Parathyroid adenoma (tissue), 2 donors: Measurements from ENCODE around the gene ACSL5.

ENCODE experiments used
- H2AFZ ChIP-seq: fragments of 300-600 bp; sonication (generic); one replicate; pipeline ENCODE4 v1.7.0; 2017; ENCODE audit warnings: antibody characterized with exemption, mild to moderate bottlenecking
- H3K27ac ChIP-seq: fragments of 300-600 bp; sonication (generic); one replicate; pipeline ENCODE4 v1.7.0; 2017
- H3K27me3 ChIP-seq: fragments of 300-600 bp; sonication (generic); one replicate; pipeline ENCODE4 v1.7.0; 2017; ENCODE audit warnings: low read length; ENCODE audit not compliant: control insufficient read depth, insufficient read depth
- H3K36me3 ChIP-seq: fragments of 300-600 bp; sonication (generic); one replicate; pipeline ENCODE4 v1.7.0; 2017; ENCODE audit warnings: low read length; ENCODE audit not compliant: control insufficient read depth, insufficient read depth
- H3K4me1 ChIP-seq: fragments of 300-600 bp; sonication (generic); one replicate; pipeline ENCODE4 v1.7.0; 2017; ENCODE audit warnings: control low read depth
- H3K4me2 ChIP-seq: fragments of 300-600 bp; sonication (generic); one replicate; pipeline ENCODE4 v1.7.0; 2017; ENCODE audit warnings: low read length
- H3K4me3 ChIP-seq: fragments of 300-600 bp; sonication (generic); one replicate; pipeline ENCODE4 v1.7.0; 2017; ENCODE audit warnings: low read depth, low read length
- H3K79me2 ChIP-seq: fragments of 300-600 bp; sonication (generic); one replicate; pipeline ENCODE4 v1.7.0; 2017; ENCODE audit warnings: control low read depth
- H3K9ac ChIP-seq: fragments of 300-600 bp; sonication (generic); one replicate; pipeline ENCODE4 v1.7.0; 2017; ENCODE audit warnings: mild to moderate bottlenecking
- H3K9me3 ChIP-seq: fragments of 300-600 bp; sonication (generic); one replicate; pipeline ENCODE4 v1.7.0; 2017; ENCODE audit warnings: low read length; ENCODE audit not compliant: control insufficient read depth
- TF ChIP-seq, protein P1 (sequence below): fragments of 300-600 bp; sonication (generic); IDR thresholded peaks from one replicate; pipeline ENCODE4 v1.7.0; 2017; ENCODE audit warnings: antibody characterized with exemption, mild to moderate bottlenecking
- donor health status: primary hyperparathyroidism.

Gene ACSL5

DNA sequence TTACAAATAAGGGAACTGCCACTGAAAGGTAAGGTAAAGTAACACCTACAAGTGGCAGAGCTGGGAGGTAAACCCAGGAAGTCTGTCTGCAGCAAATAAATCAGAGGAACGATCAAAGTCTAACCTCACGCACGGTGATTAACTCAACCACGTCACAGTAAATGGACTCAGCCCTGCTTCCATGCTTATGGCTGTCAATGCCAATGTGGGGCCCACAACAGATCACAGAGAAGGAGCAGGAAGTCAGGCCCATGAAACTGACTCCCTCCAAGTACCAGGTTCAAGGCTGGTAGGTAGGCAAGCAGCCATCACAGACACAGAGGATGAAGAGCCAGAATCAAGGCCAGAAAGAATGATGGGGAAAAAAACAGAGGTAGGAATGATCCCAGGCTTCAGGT is 38.0 kb upstream of the ACSL5 start:
- Histone ChIP-seq H3K27ac (no peak overlapping the region), H3K9me3 (no peaks in the 10 kb centered on the region), H3K4me2 (no peak overlapping the region), H3K27me3 (no peaks in the 10 kb centered on the region), H2AFZ (no peak overlapping the region), H3K4me1 (no peaks in the 10 kb centered on the region), H3K9ac (no peak overlapping the region), H3K36me3 (no peaks in the 10 kb centered on the region), H3K4me3 (no peak overlapping the region), H3K79me2 (no peaks in the 10 kb centered on the region)
- TF ChIP-seq, protein P1, sequence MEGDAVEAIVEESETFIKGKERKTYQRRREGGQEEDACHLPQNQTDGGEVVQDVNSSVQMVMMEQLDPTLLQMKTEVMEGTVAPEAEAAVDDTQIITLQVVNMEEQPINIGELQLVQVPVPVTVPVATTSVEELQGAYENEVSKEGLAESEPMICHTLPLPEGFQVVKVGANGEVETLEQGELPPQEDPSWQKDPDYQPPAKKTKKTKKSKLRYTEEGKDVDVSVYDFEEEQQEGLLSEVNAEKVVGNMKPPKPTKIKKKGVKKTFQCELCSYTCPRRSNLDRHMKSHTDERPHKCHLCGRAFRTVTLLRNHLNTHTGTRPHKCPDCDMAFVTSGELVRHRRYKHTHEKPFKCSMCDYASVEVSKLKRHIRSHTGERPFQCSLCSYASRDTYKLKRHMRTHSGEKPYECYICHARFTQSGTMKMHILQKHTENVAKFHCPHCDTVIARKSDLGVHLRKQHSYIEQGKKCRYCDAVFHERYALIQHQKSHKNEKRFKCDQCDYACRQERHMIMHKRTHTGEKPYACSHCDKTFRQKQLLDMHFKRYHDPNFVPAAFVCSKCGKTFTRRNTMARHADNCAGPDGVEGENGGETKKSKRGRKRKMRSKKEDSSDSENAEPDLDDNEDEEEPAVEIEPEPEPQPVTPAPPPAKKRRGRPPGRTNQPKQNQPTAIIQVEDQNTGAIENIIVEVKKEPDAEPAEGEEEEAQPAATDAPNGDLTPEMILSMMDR, result no peak

GRCh38 chr10:112336556-112337201 is 37.2 kb upstream of the ACSL5 start:
- no peaks in the 10 kb centered on the region for H3K27me3 ChIP-seq
- H3K4me2 ChIP-seq, result no peak overlapping the region
- no peaks in the 10 kb centered on the region for H3K79me2 ChIP-seq
- no peaks in the 10 kb centered on the region for H3K36me3 ChIP-seq
- H3K4me3 ChIP-seq, result no peak overlapping the region
- no peaks in the 10 kb centered on the region for H3K4me1 ChIP-seq
- no peak overlapping the region for H3K9ac ChIP-seq
- H2AFZ ChIP-seq, result no peak overlapping the region
- H3K9me3 ChIP-seq, result no peaks in the 10 kb centered on the region
- no peak overlapping the region for H3K27ac ChIP-seq
- TF ChIP-seq, protein P1, result no peak

GRCh38 chr10:112338957-112339356 is 35.0 kb upstream of the ACSL5 start:
- Histone ChIP-seq H3K36me3 (no peaks in the 10 kb centered on the region), H3K4me2 (no peak overlapping the region), H3K4me1 (no peaks in the 10 kb centered on the region), H3K9ac (no peak overlapping the region), H3K4me3 (no peak overlapping the region), H2AFZ (no peak overlapping the region), H3K27me3 (no peaks in the 10 kb centered on the region), H3K79me2 (no peaks in the 10 kb centered on the region), H3K27ac (no peak overlapping the region), H3K9me3 (no peaks in the 10 kb centered on the region)
- TF ChIP-seq, protein P1, result no peak

DNA sequence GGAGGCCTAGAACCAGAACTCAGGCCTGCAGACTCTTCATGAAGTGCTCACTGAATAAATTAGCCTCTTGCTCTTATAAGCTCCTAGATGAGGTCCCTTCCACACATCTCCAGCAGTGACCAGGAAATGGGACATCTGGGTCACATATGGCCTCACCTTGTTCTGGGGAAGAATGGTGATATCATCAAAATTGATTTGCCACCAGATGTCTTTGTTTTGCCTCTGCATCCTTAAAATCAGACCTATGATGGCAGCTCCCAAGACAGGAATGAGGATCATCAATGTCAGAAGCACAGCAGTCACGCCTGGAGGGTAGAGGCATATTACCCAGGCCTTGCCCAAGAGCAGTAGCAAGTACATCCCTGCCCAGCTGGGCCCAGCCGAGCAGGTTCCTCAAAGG is 33.3 kb upstream of the ACSL5 start:
- no peaks in the 10 kb centered on the region for H3K4me1 ChIP-seq
- no peak overlapping the region for H3K4me2 ChIP-seq
- no peak overlapping the region for H3K27ac ChIP-seq
- H3K4me3 ChIP-seq, result no peak overlapping the region
- H2AFZ ChIP-seq, result no peak overlapping the region
- no peak overlapping the region for H3K9ac ChIP-seq
- H3K79me2 ChIP-seq, result no peaks in the 10 kb centered on the region
- no peaks in the 10 kb centered on the region for H3K27me3 ChIP-seq
- TF ChIP-seq, protein P1, result no peak
- H3K9me3 ChIP-seq, result no peaks in the 10 kb centered on the region
- H3K36me3 ChIP-seq, result no peaks in the 10 kb centered on the region
